ENCODE data around the gene TTC7B.

The TTC7B gene

DNA sequence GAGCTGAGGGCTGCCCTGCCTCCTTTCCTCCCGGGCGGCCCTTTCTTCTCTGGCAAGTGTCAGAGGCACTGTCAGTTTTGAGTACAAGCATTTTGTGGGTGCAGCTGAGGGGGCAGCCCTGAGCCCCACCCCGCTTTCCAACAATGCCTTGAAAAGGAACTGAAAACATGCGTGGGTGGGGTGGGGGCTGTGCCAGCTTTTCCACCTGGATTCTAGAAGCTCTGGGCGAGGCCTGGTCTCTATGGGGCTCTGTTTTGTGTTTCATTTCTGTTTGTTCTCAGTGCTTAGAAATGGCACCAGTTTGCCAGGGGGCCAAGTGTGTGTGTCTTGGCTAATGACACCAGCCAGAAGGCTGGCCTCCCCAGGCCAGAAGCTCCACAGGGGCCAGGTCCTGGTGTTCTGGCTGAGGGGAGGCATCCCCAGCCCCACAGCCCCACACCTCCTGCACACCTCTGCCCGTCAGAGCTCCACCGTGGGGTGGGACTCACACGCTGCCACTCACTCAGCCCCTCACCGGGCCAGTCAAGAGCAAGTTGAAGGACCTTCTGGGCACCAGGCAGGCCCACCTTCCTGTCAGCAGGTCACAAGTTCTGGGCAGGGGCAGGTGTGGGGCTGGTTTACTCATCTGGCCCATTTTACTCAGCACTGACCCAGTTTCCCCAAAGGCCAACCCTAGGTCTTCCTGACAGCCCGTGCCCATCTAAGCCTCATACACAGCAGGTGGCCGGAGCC, 264.3 kb downstream of the TTC7B start:
- no peak overlapping the region for H3K4me3 ChIP-seq (ENCODE audit: severe bottlenecking)
- no peaks in the 10 kb centered on the region for H3K9me3 ChIP-seq (ENCODE audit: severe bottlenecking)
- DNase-seq (ENCODE audit: low spot score) (no peak), ATAC-seq (ENCODE audit: low read depth) (no peak)
- no peaks in the 10 kb centered on the region for H3K36me3 ChIP-seq (ENCODE audit: low read depth)
- no peak for TF ChIP-seq CTCF (IDR thresholded peaks at IDR 0.05; ENCODE audit: poor library complexity, severe bottlenecking)
- no peak overlapping the region for H3K27ac ChIP-seq (ENCODE audit: poor library complexity, severe bottlenecking)
- H3K27me3 ChIP-seq (ENCODE audit: insufficient read depth, poor library complexity, severe bottlenecking) = no peaks in the 10 kb centered on the region
- no peaks in the 10 kb centered on the region for H3K4me1 ChIP-seq (ENCODE audit: insufficient read depth, poor library complexity, severe bottlenecking)

- H3K27ac ChIP-seq (ENCODE audit: poor library complexity, severe bottlenecking) = no peak overlapping the region
Measured at GRCh38 chr14:90551070-90551704, 265.0 kb downstream of the TTC7B start.

GRCh38 chr14:90549794-90550641, 266.2 kb downstream of the TTC7B start:
- ATAC-seq (ENCODE audit: low read depth) (no peak), DNase-seq (ENCODE audit: low spot score) (no peak)
- Histone ChIP-seq H3K4me3 (ENCODE audit: severe bottlenecking) (no peak overlapping the region), H3K27me3 (ENCODE audit: insufficient read depth, poor library complexity, severe bottlenecking) (no peaks in the 10 kb centered on the region), H3K4me1 (ENCODE audit: insufficient read depth, poor library complexity, severe bottlenecking) (no peaks in the 10 kb centered on the region), H3K27ac (ENCODE audit: poor library complexity, severe bottlenecking) (no peak overlapping the region), H3K9me3 (ENCODE audit: severe bottlenecking) (no peaks in the 10 kb centered on the region), H3K36me3 (ENCODE audit: low read depth) (no peaks in the 10 kb centered on the region)
- no peak for TF ChIP-seq CTCF (IDR thresholded peaks at IDR 0.05; ENCODE audit: poor library complexity, severe bottlenecking)

More at GRCh38 chr14:90551070-90551704, 265.0 kb downstream of the TTC7B start:
- Histone ChIP-seq H3K9me3 (ENCODE audit: severe bottlenecking) (no peaks in the 10 kb centered on the region), H3K27me3 (ENCODE audit: insufficient read depth, poor library complexity, severe bottlenecking) (no peaks in the 10 kb centered on the region), H3K4me1 (ENCODE audit: insufficient read depth, poor library complexity, severe bottlenecking) (no peaks in the 10 kb centered on the region), H3K4me3 (ENCODE audit: severe bottlenecking) (no peak overlapping the region), H3K36me3 (ENCODE audit: low read depth) (no peaks in the 10 kb centered on the region)
- ATAC-seq (ENCODE audit: low read depth) (no peak), DNase-seq (ENCODE audit: low spot score) (no peak)
- no peak for TF ChIP-seq CTCF (IDR thresholded peaks at IDR 0.05; ENCODE audit: poor library complexity, severe bottlenecking)

DNA sequence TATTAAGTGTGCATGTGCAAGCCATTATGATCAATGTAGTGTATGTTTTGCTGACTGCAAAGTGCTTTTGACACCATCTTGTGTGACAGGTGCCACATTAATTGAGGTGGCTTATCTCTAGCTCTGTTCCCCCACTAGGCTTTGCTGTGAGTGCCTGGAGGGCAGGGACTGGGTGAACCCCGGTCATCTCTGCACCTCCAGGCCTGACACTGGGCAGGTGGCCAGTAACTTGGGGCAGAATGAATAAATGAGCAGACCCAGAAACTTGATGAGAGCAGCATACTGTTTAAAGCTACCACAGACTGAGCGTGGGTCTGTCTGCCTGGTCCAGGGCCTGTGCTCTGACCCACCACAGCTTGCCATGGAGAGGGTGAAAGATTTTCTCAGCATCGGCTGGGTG, 267.8 kb downstream of the TTC7B start:
- H3K9me3 ChIP-seq (ENCODE audit: severe bottlenecking) = no peaks in the 10 kb centered on the region
- H3K4me3 ChIP-seq (ENCODE audit: severe bottlenecking) = no peak overlapping the region
- no peak for DNase-seq (ENCODE audit: low spot score)
- ATAC-seq (ENCODE audit: low read depth) = no peak
- no peaks in the 10 kb centered on the region for H3K27me3 ChIP-seq (ENCODE audit: insufficient read depth, poor library complexity, severe bottlenecking)
- H3K27ac ChIP-seq (ENCODE audit: poor library complexity, severe bottlenecking) = no peak overlapping the region
- no peaks in the 10 kb centered on the region for H3K36me3 ChIP-seq (ENCODE audit: low read depth)
- TF ChIP-seq CTCF (IDR thresholded peaks at IDR 0.05; ENCODE audit: poor library complexity, severe bottlenecking) = no peak
- no peaks in the 10 kb centered on the region for H3K4me1 ChIP-seq (ENCODE audit: insufficient read depth, poor library complexity, severe bottlenecking)

Measured in RWPE2 (cell line).